SK-N-SH treated with all-trans-retinoic acid at 6 μM for 48 hours (cell line): ENCODE data around the gene LRRC10.

Experiments used
- ARNTL ChIP-seq: fragments of 450-650 bp; formaldehyde crosslinking; IDR thresholded peaks from 2 replicates; pipeline ENCODE4 v1.5.0; 2020; ENCODE audit warnings: low read depth, mild to moderate bottlenecking, moderate library complexity, borderline replicate concordance
- ISL1 ChIP-seq: fragments of 250-450 bp; sonication (Bioruptor Pico); IDR thresholded peaks from 2 replicates; pipeline ENCODE4 v2.1.2; 2022; ENCODE audit warnings: mild to moderate bottlenecking, moderate library complexity
- TSHZ2 ChIP-seq: fragments of 250-450 bp; sonication (Bioruptor Pico); IDR thresholded peaks from 2 replicates; pipeline ENCODE4 v1.5.0; 2020; ENCODE audit warnings: mild to moderate bottlenecking, moderate library complexity

- no peak for TF ChIP-seq ARNTL
- TF ChIP-seq TSHZ2 (CRISPR knock-in tag), result no peak
- TF ChIP-seq ISL1 (CRISPR knock-in tag), result no peak
These were observed 49.6 kb upstream of the LRRC10 start for GRCh38 chr12:69660164-69660863.
